GM19023 (cell line): ENCODE data around the gene HIC2.
A peak's percentile ranks its signal among the peaks of the same experiment; 100 is the strongest.
"Not testable (repeated sequence)": the region's sequence is repeated elsewhere in the genome, so short reads cannot be mapped to it uniquely, and the experiment has no call there.

Experiments
- ATAC-seq: cut with Tn5 transposase; IDR thresholded peaks from one replicate; pipeline ENCODE4 v1.9.1; 2021; ENCODE audit warnings: mild to moderate bottlenecking, moderate library complexity; ENCODE audit not compliant: unreplicated experiment

HIC2 gene

GRCh38 chr22:21417227-21417746 lies at the start of gene HIC2:
TSS of gene HIC2 (plus strand) at chr22:21417371. CDS start at chr22:21442832, 25,461 bp downstream.
- peak; percentile 78 for ATAC-seq

GRCh38 chr22:21368603-21369310 lies 48.4 kb upstream of the HIC2 start:
- ATAC-seq = not testable (repeated sequence)

GRCh38 chr22:21375880-21376279 lies 41.3 kb upstream of the HIC2 start:
- ATAC-seq = not testable (repeated sequence)

DNA sequence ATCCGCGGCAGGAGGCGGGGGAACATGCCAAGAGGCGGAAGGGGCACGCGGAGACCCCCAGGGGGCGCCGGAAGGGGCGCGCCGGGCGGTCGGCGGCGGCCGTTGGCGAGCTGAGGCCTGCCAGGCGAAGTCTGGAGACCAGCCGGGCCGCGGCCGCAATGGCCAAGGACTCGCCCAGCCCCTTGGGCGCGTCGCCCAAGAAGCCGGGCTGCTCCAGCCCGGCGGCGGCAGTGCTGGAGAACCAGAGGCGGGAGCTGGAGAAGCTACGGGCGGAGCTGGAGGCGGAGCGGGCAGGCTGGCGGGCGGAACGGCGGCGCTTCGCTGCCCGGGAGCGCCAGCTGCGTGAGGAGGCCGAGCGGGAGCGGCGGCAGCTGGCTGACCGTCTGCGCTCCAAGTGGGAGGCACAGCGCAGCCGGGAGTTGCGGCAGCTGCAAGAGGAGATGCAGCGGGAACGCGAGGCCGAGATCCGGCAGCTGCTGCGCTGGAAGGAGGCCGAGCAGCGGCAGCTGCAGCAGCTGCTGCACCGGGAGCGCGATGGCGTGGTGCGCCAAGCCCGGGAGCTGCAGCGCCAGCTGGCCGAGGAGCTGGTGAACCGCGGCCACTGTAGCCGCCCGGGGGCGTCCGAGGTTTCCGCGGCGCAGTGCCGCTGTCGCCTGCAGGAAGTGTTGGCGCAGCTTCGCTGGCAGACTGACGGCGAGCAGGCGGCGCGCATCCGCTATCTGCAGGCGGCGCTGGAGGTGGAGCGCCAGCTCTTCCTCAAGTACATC lies 33.3 kb upstream of the HIC2 start, which contains the start of gene RIMBP3B:
RIMBP3B (plus strand) TSS at position 51 of the 767 bp plus-strand sequence; CDS start at position 159, 108 bp downstream.
- peak; percentile 60 for ATAC-seq

DNA sequence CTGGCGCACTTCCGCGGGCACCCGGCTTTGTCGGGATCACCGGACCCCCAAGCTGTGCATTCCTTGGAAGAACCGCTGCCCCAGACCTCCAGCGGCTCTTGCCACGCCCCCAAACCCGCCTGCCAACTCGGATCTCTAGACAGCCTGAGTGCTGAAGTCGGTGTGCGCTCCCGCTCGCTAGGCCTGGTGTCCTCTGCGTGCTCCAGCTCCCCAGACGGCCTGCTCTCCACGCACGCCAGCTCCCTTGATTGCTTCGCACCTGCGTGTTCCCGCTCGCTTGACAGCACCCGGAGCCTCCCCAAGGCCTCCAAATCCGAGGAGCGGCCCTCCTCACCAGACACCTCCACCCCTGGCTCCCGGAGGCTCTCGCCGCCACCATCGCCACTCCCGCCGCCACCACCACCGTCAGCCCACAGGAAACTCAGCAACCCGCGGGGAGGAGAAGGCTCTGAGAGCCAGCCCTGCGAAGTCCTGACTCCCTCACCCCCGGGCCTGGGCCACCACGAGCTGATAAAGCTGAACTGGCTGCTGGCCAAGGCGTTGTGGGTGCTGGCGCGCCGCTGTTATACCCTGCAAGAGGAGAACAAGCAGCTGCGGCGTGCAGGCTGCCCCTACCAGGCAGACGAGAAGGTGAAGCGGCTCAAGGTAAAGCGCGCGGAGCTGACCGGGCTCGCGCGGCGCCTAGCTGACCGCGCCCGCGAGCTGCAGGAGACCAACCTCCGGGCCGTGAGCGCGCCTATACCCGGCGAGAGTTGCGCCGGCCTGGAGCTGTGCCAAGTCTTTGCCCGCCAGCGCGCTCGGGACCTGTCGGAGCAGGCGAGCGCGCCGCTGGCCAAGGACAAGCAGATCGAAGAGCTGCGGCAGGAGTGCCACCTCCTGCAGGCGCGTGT lies 32.5 kb upstream of the HIC2 start:
- ATAC-seq = peak; percentile 16

DNA sequence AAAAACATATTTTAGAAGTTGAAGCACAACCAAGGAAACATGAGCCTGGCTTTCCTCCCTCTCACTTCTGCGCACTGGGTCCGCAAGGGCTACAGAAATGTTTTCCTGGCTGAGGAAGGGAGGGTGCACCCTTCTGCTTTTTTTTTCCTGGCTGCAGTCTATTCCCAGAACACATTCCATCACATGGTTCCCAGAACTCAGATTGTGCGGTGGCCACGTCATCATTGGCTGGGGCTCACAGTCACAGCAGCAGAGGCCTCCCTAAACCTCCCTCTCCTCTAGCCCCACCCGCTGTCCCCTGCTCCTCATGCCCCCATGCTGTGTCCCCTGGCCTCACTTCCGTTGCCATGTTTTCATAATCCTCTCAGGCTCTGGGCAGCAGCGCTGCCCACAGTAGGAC lies 27.7 kb upstream of the HIC2 start:
- ATAC-seq = not testable (repeated sequence)

DNA sequence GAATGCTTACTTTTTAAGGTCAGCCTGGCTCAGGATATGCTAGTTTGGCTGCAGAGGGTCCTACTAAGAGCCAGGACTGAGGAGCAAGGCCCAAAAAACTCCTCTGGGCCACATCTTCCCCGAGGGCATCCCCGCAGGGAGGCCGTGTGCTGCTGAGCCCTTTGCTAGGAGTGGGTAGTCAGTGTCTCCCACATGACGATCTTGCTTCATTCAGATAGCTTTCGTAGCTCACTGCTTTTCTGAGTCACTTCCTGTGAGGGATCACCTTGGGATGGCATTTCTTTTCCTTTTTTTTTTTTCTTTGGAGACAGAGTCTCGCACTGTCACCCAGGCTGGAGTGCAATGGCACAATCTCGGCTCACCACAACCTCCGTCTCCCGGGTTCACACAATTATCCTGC lies 27.2 kb upstream of the HIC2 start:
- not testable (repeated sequence) for ATAC-seq

GRCh38 chr22:21394613-21395012 lies 22.6 kb upstream of the HIC2 start:
- ATAC-seq = not testable (repeated sequence)

DNA sequence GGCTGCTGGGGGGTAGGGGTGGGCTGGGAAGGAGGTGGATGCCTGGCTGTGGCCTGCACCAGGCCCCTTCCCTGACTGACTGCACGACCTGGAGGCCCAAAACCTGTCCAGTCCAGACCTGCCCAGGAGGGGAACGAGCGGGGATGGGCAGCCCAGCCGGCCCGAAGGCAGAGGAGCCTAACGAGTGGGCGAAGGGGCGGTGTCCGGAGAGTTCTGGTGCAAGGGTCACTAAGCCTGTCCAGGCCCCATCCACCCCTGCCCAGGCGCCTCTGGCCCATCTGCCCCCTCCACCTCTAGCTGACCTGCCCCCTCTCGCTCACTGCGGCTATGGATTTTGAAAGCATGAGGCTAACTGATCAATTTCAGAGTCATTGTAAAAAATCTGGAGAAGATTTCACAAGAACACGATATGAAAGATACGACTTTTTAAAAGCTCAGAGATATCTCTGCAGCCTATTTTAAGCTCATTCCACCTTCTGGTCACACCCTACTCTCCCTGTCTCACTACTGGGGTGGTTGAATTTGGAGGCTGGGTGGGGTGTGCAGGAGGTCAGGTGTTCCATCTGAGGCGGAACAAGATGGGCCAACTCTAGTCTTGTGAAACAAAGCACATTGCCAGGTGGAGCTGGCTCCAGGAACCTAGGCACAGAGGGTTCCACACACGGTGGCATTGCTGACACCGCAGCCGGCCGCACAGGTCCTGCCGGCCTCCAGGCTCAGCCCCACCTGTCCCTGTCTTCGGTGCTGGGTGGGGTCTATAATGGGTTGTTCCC lies 15.8 kb upstream of the HIC2 start:
- ATAC-seq = not testable (repeated sequence)

GRCh38 chr22:21402763-21403314 lies 14.3 kb upstream of the HIC2 start:
- ATAC-seq = not testable (repeated sequence)

DNA sequence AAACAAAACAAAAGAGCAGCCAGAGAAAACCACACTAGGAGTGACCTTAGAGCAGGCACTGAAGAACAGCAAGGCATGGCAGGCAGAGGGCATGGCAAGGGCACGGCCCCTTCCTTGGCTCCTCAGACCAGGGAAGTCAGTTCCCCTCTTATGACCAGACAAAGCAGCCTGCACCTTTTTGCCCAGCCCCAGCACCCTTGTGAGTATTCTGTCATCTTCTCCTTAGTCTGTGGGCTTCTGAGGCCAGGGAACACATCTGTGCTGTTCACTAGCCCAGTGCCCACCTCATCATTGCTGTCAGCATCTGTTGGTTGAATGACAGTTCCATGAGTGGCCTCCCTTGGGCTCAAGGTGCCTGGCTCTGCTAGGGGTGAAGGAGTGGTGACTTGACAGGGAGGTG lies 10.0 kb upstream of the HIC2 start:
- not testable (repeated sequence) for ATAC-seq

DNA sequence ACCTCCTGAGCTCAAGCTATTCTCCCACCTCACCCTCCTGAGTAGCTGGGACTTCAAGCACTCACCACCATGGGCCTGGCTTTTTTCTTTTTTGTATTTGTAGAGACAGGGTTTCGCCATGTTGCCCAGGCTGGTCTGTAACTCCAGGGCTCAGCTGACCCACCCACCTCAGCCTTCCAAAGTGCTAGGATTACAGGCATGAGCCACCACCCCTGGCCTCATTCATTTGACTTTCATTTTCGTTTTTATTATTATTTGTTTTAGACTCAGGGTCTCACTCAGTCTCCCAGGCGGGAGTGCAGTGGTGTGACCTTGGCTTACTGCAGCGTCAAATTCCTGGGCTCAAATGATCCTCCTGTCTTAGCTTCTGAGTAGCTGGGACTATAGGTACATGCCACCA lies 9.4 kb upstream of the HIC2 start:
- ATAC-seq = not testable (repeated sequence)

- not testable (repeated sequence) for ATAC-seq
Measured at GRCh38 chr22:21416375-21416774, 796 bp upstream of the HIC2 start.

DNA sequence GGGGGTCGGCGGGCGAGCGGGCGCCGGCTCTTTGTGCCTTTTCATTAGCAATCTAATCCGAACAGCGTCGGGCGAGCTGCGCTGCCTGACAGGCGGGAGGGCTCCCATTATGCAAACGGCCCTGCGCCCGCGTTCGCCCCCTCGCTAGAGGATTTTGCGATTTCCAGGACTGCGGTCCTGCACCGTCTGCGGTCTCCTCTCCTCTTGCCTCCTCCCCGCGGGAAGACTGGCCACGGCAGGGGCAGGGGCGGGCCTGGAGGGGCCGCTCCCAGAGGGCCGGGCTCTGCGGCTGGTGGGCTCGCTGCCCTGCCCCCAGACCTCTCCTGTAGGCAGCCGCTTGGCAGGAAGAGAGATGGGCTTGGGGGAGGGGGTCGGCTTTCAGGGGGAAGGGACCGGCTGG lies 682 bp downstream of the HIC2 start:
- peak; percentile 19 for ATAC-seq

DNA sequence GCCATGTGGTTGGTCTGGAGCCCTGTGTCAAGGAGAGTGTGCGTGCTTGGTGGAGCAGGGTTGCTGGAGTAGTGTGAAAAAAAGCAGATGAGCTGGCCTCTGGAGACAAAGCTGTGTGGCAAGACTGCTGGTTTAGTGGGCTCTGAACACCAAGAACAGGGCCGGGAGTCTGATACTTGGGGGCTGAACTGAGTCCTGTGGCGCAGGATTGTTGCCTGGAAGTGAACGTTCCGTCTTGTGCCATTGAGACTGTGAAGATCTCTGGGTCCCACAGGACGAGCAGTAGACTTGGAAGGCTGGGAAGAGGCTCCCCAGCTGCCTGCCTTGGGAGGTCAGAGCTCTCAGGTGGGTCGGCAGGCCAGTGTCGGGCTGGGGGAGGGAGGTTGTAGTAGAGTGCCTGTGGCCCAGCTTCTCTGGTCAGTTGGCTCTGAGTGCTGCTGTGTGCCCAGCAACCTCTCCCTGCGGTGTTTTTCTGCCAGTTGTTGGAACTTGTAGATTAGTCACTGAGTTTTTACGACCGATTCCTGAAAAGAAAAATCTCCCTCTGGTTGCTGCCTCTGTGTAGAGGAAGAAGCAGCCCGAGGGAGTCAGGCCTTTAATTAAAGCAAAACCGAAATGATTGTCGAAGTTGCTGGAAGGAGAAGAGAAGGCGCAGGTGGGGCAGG lies 1.9 kb downstream of the HIC2 start:
- not testable (repeated sequence) for ATAC-seq

- ATAC-seq = not testable (repeated sequence)
Measured at GRCh38 chr22:21420180-21420763, 3.1 kb downstream of the HIC2 start.

DNA sequence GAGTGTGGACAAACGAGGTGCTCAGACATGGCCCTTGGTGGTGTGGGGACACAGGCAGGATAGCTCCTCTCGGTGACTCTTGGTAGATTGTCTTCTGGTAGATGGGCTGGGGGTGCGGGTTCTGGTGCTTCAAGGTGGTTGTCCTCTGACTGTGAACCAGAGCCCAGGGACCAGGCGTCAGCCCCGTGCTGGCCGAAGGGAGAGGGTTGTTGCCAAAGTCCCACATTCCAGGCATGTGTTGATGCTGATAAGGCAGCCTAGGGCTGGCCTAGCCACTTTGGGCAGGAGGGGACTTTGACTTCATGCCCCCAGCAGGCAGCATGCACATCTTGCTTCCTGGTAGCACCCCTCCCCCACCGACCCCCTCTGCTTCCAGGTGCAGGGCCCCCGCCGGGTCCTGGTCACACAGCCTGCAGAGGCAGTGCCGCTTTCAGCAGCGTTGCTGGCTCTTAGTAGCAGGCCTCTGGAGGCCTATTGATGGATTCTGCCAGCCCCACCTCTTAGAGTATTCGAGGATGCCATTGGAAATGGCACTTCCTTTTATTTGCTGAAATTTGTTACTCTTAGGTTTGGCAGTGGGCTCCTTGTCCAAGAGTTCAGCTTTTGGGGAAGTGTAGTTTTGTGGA lies 7.0 kb downstream of the HIC2 start:
- not testable (repeated sequence) for ATAC-seq
